ENCODE results near the gene PAN3.
A peak's percentile ranks its signal among the peaks of the same experiment; 100 is the strongest.
"Not testable (repeated sequence)": the region's sequence is repeated elsewhere in the genome, so short reads cannot be mapped to it uniquely, and the experiment has no call there.

PAN3 gene

GRCh38 chr13:28138756-28139470 is 568 bp downstream of the PAN3 start:
- no peak for TF ChIP-seq CTCF (conservative IDR thresholded peaks at IDR 0.05)

DNA sequence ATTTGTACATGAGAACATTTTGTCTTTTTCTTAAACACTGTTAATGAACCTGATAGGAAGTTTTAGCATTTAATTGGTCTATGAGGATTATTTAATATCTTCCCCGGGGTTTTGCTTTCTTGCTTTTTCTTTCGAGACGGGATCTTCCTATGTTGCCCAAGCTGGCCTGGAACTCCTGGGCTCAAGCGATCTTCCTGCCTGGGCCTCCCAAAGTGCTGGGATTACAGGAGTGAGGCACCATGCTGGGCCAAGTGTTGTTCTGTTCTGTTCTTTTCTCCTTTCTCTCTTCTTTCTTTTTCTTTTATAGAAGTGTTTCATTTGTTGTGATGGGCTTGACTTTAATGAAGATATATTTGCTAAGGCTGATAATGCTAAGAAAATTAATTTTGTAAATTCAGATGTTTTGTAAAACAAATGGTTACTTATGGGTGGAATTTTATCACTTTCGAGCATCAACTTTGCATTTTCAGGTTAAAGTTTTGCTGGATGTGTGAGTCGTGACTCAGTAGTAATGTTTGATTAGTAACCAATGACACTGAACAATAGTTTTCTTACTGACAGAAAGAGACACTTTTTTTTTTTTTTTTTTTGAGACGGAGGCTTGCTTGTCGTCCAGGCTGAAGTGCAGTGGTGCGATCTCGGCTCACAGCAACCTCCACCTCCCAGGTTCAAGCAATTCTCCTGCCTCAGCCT is 2.2 kb downstream of the PAN3 start:
- TF ChIP-seq CTCF (conservative IDR thresholded peaks at IDR 0.05) = no peak
- H3K27ac ChIP-seq = peak overlapping the region; percentile 95

More at GRCh38 chr13:28138756-28139470, 568 bp downstream of the PAN3 start:
- peak overlapping the region; percentile 95 for H3K27ac ChIP-seq

- not testable (repeated sequence) for H3K27ac ChIP-seq
These were observed 3.2 kb downstream of the PAN3 start for GRCh38 chr13:28141542-28141941.

- TF ChIP-seq CTCF (conservative IDR thresholded peaks at IDR 0.05) = no peak
- peak overlapping the region; percentile 49 for H3K27ac ChIP-seq
These were observed 6.7 kb downstream of the PAN3 start for GRCh38 chr13:28145049-28145448.

GRCh38 chr13:28147495-28147894 is 9.2 kb downstream of the PAN3 start:
- no peak overlapping the region for H3K27ac ChIP-seq
- TF ChIP-seq CTCF (conservative IDR thresholded peaks at IDR 0.05) = no peak

- no peak for TF ChIP-seq CTCF (conservative IDR thresholded peaks at IDR 0.05)
These were observed 20.7 kb downstream of the PAN3 start for GRCh38 chr13:28159057-28159456.

GRCh38 chr13:28161370-28161769 is 23.0 kb downstream of the PAN3 start:
- no peak for TF ChIP-seq CTCF (conservative IDR thresholded peaks at IDR 0.05)
- H3K27ac ChIP-seq = peak overlapping the region; percentile 29

More at GRCh38 chr13:28159057-28159456, 20.7 kb downstream of the PAN3 start:
- no peak overlapping the region for H3K27ac ChIP-seq

GRCh38 chr13:28163587-28163986 is 25.2 kb downstream of the PAN3 start:
- no peak for TF ChIP-seq CTCF (conservative IDR thresholded peaks at IDR 0.05)
- no peak overlapping the region for H3K27ac ChIP-seq

Data from VCaP (cell line).